ENCODE measurements around the gene CD5L. TPM values are rescaled to one million over a fixed set of nuclear protein-coding genes. Genes with fewer than 3 reads are reported as not detected.

The CD5L gene
- polyA plus RNA-seq, 3 donors = not detected

- no peak overlapping the region for H3K4me3 Mint-ChIP-seq
- Histone ChIP-seq H3K27ac (ENCODE audit: low read depth in 1 of 2, low read length in 2 of 2) (no peak overlapping the region), H4K20me1 (ENCODE audit: insufficient read depth, low read length) (no peaks in the 10 kb centered on the region), H2AFZ (ENCODE audit: insufficient read depth, low read depth, low read length, poor library complexity, severe bottlenecking) (no peak overlapping the region), H3K4me2 (replicated peaks; ENCODE audit: extremely low read depth, low read length, poor library complexity, severe bottlenecking) (no peak overlapping the region), H3K36me3 (replicated peaks in 1 of 2; ENCODE audit: control insufficient read depth in 1 of 2, insufficient read depth in 2 of 2, low read length in 2 of 2) (no peaks in the 10 kb centered on the region), H3K9ac (ENCODE audit: insufficient read depth, low read length, poor library complexity, severe bottlenecking) (no peak overlapping the region), H3K4me3 (replicated peaks in 1 of 3; ENCODE audit: low read depth in 2 of 3, low read length in 3 of 3) (no peak overlapping the region), H3K9me3 (replicated peaks in 1 of 2; ENCODE audit: control insufficient read depth in 1 of 2, insufficient read depth in 1 of 2, low read length in 2 of 2) (peaks cover 15 to 26% of the 10 kb centered on the region in 2 donors), H3K27me3 (ENCODE audit: control insufficient read depth in 2 of 2, insufficient read depth in 2 of 2, low read length in 2 of 2) (peaks cover 0 to 9% of the 10 kb centered on the region in 2 donors), H3K4me1 (ENCODE audit: control insufficient read depth in 1 of 2, insufficient read depth in 2 of 2, low read length in 2 of 2) (peaks cover 1 to 4% of the 10 kb centered on the region in 2 donors), H3K79me2 (ENCODE audit: insufficient read depth, low read length) (no peaks in the 10 kb centered on the region)
- WGBS (ENCODE audit: insufficient coverage) = no CpG with 5 or more reads among the region's 1 CpG
- DNase-seq = no peak
- peaks cover 7 to 27% (median 23%) of the 10 kb centered on the region in 7 donors for H3K9me3 Mint-ChIP-seq
- H3K27ac Mint-ChIP-seq = no peak overlapping the region
- TF ChIP-seq CTCF (IDR thresholded peaks at IDR 0.05) = no peak
- H3K27me3 Mint-ChIP-seq (ENCODE audit: low read depth in 3 of 3) = peaks cover 0 to 13% (median 3%) of the 10 kb centered on the region in 3 donors
- intact Hi-C loops (cut with micrococcal nuclease) = no loop called here
- no peaks in the 10 kb centered on the region for H3K4me1 Mint-ChIP-seq
- no peaks in the 10 kb centered on the region for H3K36me3 Mint-ChIP-seq
Observed at GRCh38 chr1:157813269-157813668, 28.3 kb downstream of the CD5L start.

- TF ChIP-seq CTCF (IDR thresholded peaks at IDR 0.05) = no peak
- Histone ChIP-seq H3K79me2 (ENCODE audit: insufficient read depth, low read length) (no peaks in the 10 kb centered on the region), H3K36me3 (replicated peaks in 1 of 2; ENCODE audit: control insufficient read depth in 1 of 2, insufficient read depth in 2 of 2, low read length in 2 of 2) (no peaks in the 10 kb centered on the region), H3K4me1 (ENCODE audit: control insufficient read depth in 1 of 2, insufficient read depth in 2 of 2, low read length in 2 of 2) (peaks cover 7% of the 10 kb centered on the region in 2 donors), H3K9ac (ENCODE audit: insufficient read depth, low read length, poor library complexity, severe bottlenecking) (no peak overlapping the region), H3K4me2 (replicated peaks; ENCODE audit: extremely low read depth, low read length, poor library complexity, severe bottlenecking) (no peak overlapping the region), H3K4me3 (replicated peaks in 1 of 3; ENCODE audit: low read depth in 2 of 3, low read length in 3 of 3) (no peak overlapping the region), H3K27me3 (ENCODE audit: control insufficient read depth in 2 of 2, insufficient read depth in 2 of 2, low read length in 2 of 2) (peaks cover 3 to 4% of the 10 kb centered on the region in 2 donors), H4K20me1 (ENCODE audit: insufficient read depth, low read length) (no peaks in the 10 kb centered on the region), H2AFZ (ENCODE audit: insufficient read depth, low read depth, low read length, poor library complexity, severe bottlenecking) (no peak overlapping the region), H3K9me3 (replicated peaks in 1 of 2; ENCODE audit: control insufficient read depth in 1 of 2, insufficient read depth in 1 of 2, low read length in 2 of 2) (peaks cover 0 to 1% of the 10 kb centered on the region in 2 donors), H3K27ac (ENCODE audit: low read depth in 1 of 2, low read length in 2 of 2) (no peak overlapping the region)
- Mint-ChIP-seq H3K27ac (no peak overlapping the region), H3K9me3 (peaks cover 0 to 2% (median under 1%) of the 10 kb centered on the region in 7 donors), H3K27me3 (ENCODE audit: low read depth in 3 of 3) (peaks cover 3 to 12% (median 11%) of the 10 kb centered on the region in 3 donors), H3K36me3 (no peaks in the 10 kb centered on the region), H3K4me1 (peaks cover 14% of the 10 kb centered on the region), H3K4me3 (peak overlapping the region in 1 of 2 donors; percentile 17)
- no peak for DNase-seq
- 83% methylated on average over 3 of the region's 6 CpGs for WGBS (ENCODE audit: insufficient coverage)
- intact Hi-C loops (cut with micrococcal nuclease) = no loop called here
Observed at GRCh38 chr1:157806431-157807149, 35.0 kb downstream of the CD5L start.

Data from CD14-positive monocyte (primary cell).